Osteoblast (primary cell): ENCODE results near the gene GPR55. TPM values are rescaled to one million over a fixed set of nuclear protein-coding genes. Genes with fewer than 3 reads are reported as not detected.

Source experiments
- DNase-seq: peaks from one replicate; pipeline ENCODE4 v3.0.0; 2011; ENCODE audit warnings: low spot score, mixed read lengths; ENCODE audit not compliant: insufficient read length; ENCODE audit errors: missing footprints
- H2AFZ ChIP-seq: 2 replicates; pipeline ENCODE4 v1.6.0; 2011; ENCODE audit warnings: mild to moderate bottlenecking, low read length
- H3K27ac ChIP-seq: 2 replicates; pipeline ENCODE4 v1.5.1; 2011; ENCODE audit warnings: mild to moderate bottlenecking, low read depth, low read length, moderate library complexity
- H3K27me3 ChIP-seq: 2 replicates; pipeline ENCODE4 v1.6.0; 2012; ENCODE audit warnings: mild to moderate bottlenecking, control low read depth, inconsistent platforms, low read length, moderate library complexity; ENCODE audit not compliant: insufficient read depth
- H3K36me3 ChIP-seq: 2 replicates; pipeline ENCODE4 v1.5.1; 2011; ENCODE audit warnings: mild to moderate bottlenecking, low read length, control low read depth, moderate library complexity; ENCODE audit not compliant: insufficient read depth
- H3K4me1 ChIP-seq: 2 replicates; pipeline ENCODE4 v1.5.1; 2011; ENCODE audit warnings: mild to moderate bottlenecking, low read length, control low read depth, moderate library complexity; ENCODE audit not compliant: insufficient read depth
- H3K4me2 ChIP-seq: 2 replicates; pipeline ENCODE4 v1.6.0; 2011; ENCODE audit warnings: mild to moderate bottlenecking, low read length; ENCODE audit not compliant: insufficient read depth
- H3K4me3 ChIP-seq: fragments of 200-600 bp; sonication (generic); 3 replicates; pipeline ENCODE4 v1.5.1; 2012; ENCODE audit warnings: mild to moderate bottlenecking, low read length, inconsistent platforms; ENCODE audit not compliant: insufficient read depth
- H3K79me2 ChIP-seq: 2 replicates; pipeline ENCODE4 v1.6.0; 2012; ENCODE audit warnings: mild to moderate bottlenecking, low read length, control low read depth, inconsistent platforms; ENCODE audit not compliant: insufficient read depth
- H3K9me3 ChIP-seq: 2 replicates; pipeline ENCODE4 v1.5.1; 2011; ENCODE audit warnings: low read depth, low read length, control low read depth
- H4K20me1 ChIP-seq: 2 replicates; pipeline ENCODE4 v1.6.0; 2012; ENCODE audit warnings: mild to moderate bottlenecking, low read length, control low read depth; ENCODE audit not compliant: insufficient read depth
- total RNA-seq: library from RNA; depleted of rRNA; stranded (reverse); fragments of >200 nt; gene quantifications from 2 replicates; pipeline ENCODE4 v1.2.3, GENCODE V29; 2012
- TF ChIP-seq, protein P1 (sequence below): IDR thresholded peaks from 2 replicates; pipeline ENCODE4 v1.5.1; 2011; ENCODE audit warnings: mild to moderate bottlenecking, low read depth, low read length, moderate library complexity; ENCODE audit errors: extremely low read depth

GPR55 gene
- total RNA-seq, 1 donor: not detected

DNA sequence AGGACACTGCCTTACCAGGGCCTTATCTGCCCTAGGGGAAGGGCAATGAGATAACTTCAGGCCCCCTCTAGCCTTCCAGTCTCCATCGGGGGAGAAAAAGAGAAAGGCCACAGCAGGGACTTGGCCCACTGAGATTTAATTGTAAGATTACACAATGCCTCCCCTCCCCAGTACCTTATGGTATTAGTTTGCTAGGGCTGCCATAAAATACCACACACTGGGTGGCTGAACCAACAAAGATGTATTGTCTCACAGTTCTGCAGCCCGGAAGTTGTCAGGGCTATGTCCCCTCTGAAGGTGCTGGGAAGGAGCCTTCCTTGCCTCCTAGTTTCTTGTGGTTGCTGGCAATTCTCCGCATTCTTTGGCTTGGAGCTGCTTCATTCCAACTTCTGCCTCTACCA lies 36.0 kb upstream of the GPR55 start:
- H3K4me2 ChIP-seq: no peak overlapping the region
- no peak overlapping the region for H3K4me3 ChIP-seq
- no peaks in the 10 kb centered on the region for H3K79me2 ChIP-seq
- H4K20me1 ChIP-seq: no peaks in the 10 kb centered on the region
- no peak overlapping the region for H3K27ac ChIP-seq
- peak; percentile 70 for DNase-seq
- H3K9me3 ChIP-seq: no peaks in the 10 kb centered on the region
- no peaks in the 10 kb centered on the region for H3K36me3 ChIP-seq
- peaks cover 17% of the 10 kb centered on the region for H3K27me3 ChIP-seq
- TF ChIP-seq, protein P1, sequence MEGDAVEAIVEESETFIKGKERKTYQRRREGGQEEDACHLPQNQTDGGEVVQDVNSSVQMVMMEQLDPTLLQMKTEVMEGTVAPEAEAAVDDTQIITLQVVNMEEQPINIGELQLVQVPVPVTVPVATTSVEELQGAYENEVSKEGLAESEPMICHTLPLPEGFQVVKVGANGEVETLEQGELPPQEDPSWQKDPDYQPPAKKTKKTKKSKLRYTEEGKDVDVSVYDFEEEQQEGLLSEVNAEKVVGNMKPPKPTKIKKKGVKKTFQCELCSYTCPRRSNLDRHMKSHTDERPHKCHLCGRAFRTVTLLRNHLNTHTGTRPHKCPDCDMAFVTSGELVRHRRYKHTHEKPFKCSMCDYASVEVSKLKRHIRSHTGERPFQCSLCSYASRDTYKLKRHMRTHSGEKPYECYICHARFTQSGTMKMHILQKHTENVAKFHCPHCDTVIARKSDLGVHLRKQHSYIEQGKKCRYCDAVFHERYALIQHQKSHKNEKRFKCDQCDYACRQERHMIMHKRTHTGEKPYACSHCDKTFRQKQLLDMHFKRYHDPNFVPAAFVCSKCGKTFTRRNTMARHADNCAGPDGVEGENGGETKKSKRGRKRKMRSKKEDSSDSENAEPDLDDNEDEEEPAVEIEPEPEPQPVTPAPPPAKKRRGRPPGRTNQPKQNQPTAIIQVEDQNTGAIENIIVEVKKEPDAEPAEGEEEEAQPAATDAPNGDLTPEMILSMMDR: no peak
- H3K4me1 ChIP-seq: peaks cover 6% of the 10 kb centered on the region
- H2AFZ ChIP-seq: no peak overlapping the region

DNA sequence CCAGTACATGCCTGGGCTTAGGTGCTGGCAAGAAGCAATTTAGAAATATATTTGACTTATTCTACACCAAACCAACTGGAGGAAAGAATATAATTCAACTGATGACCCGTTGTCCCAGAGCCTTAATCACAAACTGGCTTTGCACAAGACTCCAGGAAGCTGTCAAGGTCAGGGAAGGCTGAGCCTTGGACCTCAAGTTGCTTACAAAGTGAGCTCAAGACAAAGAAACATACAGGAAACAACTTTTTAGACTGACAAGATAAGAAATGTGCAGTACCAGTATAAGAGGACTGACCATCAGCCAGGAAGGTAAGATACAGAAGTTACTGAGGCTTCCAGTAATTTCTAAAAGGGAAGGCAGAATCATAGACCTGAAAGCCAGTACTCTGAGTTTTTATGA lies 35.0 kb upstream of the GPR55 start:
- Histone ChIP-seq H3K36me3 (no peaks in the 10 kb centered on the region), H3K9me3 (no peaks in the 10 kb centered on the region), H3K27ac (no peak overlapping the region), H3K4me1 (peaks cover 6% of the 10 kb centered on the region), H3K79me2 (no peaks in the 10 kb centered on the region), H2AFZ (no peak overlapping the region), H3K4me2 (no peak overlapping the region), H3K27me3 (peaks cover 21% of the 10 kb centered on the region), H4K20me1 (no peaks in the 10 kb centered on the region), H3K4me3 (no peak overlapping the region)
- TF ChIP-seq, protein P1: no peak
- DNase-seq: no peak

GRCh38 chr2:230958820-230959756 lies 34.0 kb upstream of the GPR55 start:
- peaks cover 6% of the 10 kb centered on the region for H3K4me1 ChIP-seq
- peaks cover 26% of the 10 kb centered on the region for H3K27me3 ChIP-seq
- no peaks in the 10 kb centered on the region for H3K79me2 ChIP-seq
- no peak for DNase-seq
- H3K9me3 ChIP-seq: no peaks in the 10 kb centered on the region
- no peak overlapping the region for H2AFZ ChIP-seq
- no peak overlapping the region for H3K4me2 ChIP-seq
- no peak overlapping the region for H3K4me3 ChIP-seq
- no peaks in the 10 kb centered on the region for H4K20me1 ChIP-seq
- no peak overlapping the region for H3K27ac ChIP-seq
- TF ChIP-seq, protein P1: no peak
- H3K36me3 ChIP-seq: no peaks in the 10 kb centered on the region

- no peaks in the 10 kb centered on the region for H3K79me2 ChIP-seq
- H2AFZ ChIP-seq: no peak overlapping the region
- H3K4me3 ChIP-seq: peak overlapping the region; percentile 63
- no peaks in the 10 kb centered on the region for H3K36me3 ChIP-seq
- TF ChIP-seq, protein P1: no peak
- H3K27me3 ChIP-seq: peaks cover 32% of the 10 kb centered on the region
- no peaks in the 10 kb centered on the region for H4K20me1 ChIP-seq
- peak overlapping the region; percentile 91 for H3K4me2 ChIP-seq
- DNase-seq: no peak
- peaks cover 6% of the 10 kb centered on the region for H3K4me1 ChIP-seq
- no peaks in the 10 kb centered on the region for H3K9me3 ChIP-seq
- H3K27ac ChIP-seq: no peak overlapping the region
These were observed 32.8 kb upstream of the GPR55 start for GRCh38 chr2:230957756-230958391.
